ENCODE measurements around the gene LYSMD1. TPM values are rescaled to one million over a fixed set of nuclear protein-coding genes. Genes with fewer than 3 reads are reported as not detected.
A peak's percentile ranks its signal among the peaks of the same experiment; 100 is the strongest.

Gene LYSMD1, protein sequence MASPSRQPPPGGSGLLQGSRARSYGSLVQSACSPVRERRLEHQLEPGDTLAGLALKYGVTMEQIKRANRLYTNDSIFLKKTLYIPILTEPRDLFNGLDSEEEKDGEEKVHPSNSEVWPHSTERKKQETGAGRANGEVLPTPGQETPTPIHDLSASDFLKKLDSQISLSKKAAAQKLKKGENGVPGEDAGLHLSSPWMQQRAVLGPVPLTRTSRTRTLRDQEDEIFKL
- total RNA-seq (8.2 and 9.7 TPM in 2 replicates), polyA plus RNA-seq (3.6 and 4.6 TPM in 2 replicates), polyA minus RNA-seq (ENCODE audit: low replicate concordance) (3.9 and 4.7 TPM in 2 replicates)
- polyA plus RNA-seq (2012) = 3.8 and 5.0 TPM in 2 replicates

DNA sequence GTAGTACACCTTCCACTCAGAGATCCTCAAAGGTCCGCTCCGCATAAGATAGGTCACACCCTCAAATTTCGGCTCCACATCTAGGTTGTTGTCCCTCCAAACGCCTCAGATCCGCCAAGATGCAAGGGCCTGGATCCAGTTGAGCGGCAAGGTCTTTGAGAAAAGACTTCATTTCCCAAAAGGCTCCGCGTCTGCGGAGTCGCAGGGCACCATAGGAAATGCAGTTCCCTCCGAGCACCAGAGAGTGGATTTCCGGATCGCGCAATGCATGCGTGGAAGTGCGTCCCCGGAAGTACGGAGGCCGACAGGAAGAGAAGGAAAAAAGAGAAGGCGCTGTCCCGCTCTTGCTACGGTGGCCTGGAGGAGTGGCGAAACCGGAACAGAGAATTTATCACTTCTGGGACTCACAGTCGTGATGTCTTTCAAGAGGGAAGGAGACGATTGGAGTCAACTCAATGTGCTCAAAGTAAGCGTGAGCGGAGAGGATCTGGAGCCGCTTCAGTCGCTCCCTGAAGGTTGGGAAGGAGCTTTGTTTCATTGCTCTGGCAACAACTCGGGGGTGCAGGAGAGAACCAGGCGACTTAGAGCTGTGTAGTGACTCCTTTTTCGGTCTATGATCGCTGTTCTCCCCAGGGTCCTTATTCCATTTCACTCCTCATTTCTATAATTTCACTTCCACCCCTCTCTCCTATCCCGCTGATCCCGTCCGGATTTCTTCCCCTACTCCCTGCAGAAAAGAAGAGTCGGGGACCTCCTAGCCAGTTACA lies at the start of gene LYSMD1, which contains the start of gene SCNM1:
TSS of gene LYSMD1 (minus strand) at position 165 of the 767 bp plus-strand sequence. CDS start 644 bp downstream, outside the sequence.
TSS of gene SCNM1 (plus strand) at position 407 of the 767 bp plus-strand sequence. CDS start at position 416, 9 bp downstream.
- H3K4me3 ChIP-seq (replicated peaks in 1 of 4; ENCODE audit: control extremely low read depth in 1 of 4, insufficient read depth in 1 of 4, low read depth in 3 of 4, low read length in 4 of 4) = peak within 1 kb of the TSS; percentile 67 to 94 (median 80)
- TF ChIP-seq, protein P1, sequence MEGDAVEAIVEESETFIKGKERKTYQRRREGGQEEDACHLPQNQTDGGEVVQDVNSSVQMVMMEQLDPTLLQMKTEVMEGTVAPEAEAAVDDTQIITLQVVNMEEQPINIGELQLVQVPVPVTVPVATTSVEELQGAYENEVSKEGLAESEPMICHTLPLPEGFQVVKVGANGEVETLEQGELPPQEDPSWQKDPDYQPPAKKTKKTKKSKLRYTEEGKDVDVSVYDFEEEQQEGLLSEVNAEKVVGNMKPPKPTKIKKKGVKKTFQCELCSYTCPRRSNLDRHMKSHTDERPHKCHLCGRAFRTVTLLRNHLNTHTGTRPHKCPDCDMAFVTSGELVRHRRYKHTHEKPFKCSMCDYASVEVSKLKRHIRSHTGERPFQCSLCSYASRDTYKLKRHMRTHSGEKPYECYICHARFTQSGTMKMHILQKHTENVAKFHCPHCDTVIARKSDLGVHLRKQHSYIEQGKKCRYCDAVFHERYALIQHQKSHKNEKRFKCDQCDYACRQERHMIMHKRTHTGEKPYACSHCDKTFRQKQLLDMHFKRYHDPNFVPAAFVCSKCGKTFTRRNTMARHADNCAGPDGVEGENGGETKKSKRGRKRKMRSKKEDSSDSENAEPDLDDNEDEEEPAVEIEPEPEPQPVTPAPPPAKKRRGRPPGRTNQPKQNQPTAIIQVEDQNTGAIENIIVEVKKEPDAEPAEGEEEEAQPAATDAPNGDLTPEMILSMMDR (conservative IDR thresholded peaks at IDR 0.05 in 1 of 2, IDR thresholded peaks at IDR 0.05 in 1 of 2; ENCODE audit: low read depth in 1 of 2, low read length in 2 of 2) = no peak
- TF ChIP-seq EZH2 (IDR thresholded peaks at IDR 0.05; ENCODE audit: low read length, missing control alignments) = no peak
- no peaks in the 10 kb centered on the region for H4K20me1 ChIP-seq (ENCODE audit: control insufficient read depth, extremely low read depth, insufficient read depth, low read length)
- no peaks in the 10 kb centered on the region for H3K27me3 ChIP-seq (ENCODE audit: control insufficient read depth, insufficient read depth, low read length)
- H3K79me2 ChIP-seq (ENCODE audit: control insufficient read depth, insufficient read depth, low read length) = peaks cover 11% of the 10 kb centered on the region
- H3K4me2 ChIP-seq (ENCODE audit: extremely low read depth, insufficient read depth, low read length) = peak within 1 kb of the TSS; percentile 97
- H3K4me1 ChIP-seq (ENCODE audit: control insufficient read depth, extremely low read depth, insufficient read depth, low read length) = peaks cover 6% of the 10 kb centered on the region
- peak within 1 kb of the TSS; percentile 84 for H3K27ac ChIP-seq (ENCODE audit: insufficient read depth, low read length)
- H3K9me3 ChIP-seq (ENCODE audit: control insufficient read depth, insufficient read depth, low read depth, low read length) = no peaks in the 10 kb centered on the region
- H3K9ac ChIP-seq (ENCODE audit: insufficient read depth, low read length) = peak within 1 kb of the TSS; percentile 63
- peak; percentile 99 for DNase-seq (ENCODE audit: low read depth in 2 of 2)
- peak within 1 kb of the TSS; percentile 98 for H2AFZ ChIP-seq (ENCODE audit: low read length)
- H3K36me3 ChIP-seq (ENCODE audit: control insufficient read depth, insufficient read depth, low read length) = peaks cover 12% of the 10 kb centered on the region

DNA sequence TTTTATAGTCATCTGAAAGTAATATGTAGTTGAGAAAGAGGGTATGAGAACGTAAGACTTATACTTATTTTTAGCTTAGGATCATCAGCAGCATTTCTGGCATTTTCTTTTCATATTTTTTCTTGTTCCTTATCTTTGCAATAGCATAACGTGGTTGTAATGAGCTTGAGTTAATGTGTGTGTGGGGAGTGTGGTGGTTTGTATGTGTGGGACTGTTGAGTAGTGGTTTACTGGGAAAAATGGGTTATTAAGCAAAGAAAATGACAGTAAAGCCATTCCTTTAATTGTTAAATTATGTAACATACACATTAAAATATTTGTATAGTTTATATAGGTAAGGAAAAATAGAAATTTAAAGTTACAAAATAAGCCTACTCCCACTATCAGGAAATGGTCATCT lies 47.9 kb upstream of the LYSMD1 start:
- Histone ChIP-seq H3K4me2 (ENCODE audit: extremely low read depth, insufficient read depth, low read length) (no peak overlapping the region), H3K79me2 (ENCODE audit: control insufficient read depth, insufficient read depth, low read length) (peaks cover 90% of the 10 kb centered on the region), H3K4me1 (ENCODE audit: control insufficient read depth, extremely low read depth, insufficient read depth, low read length) (peaks cover 3% of the 10 kb centered on the region), H4K20me1 (ENCODE audit: control insufficient read depth, extremely low read depth, insufficient read depth, low read length) (peaks cover 5% of the 10 kb centered on the region), H3K4me3 (replicated peaks in 1 of 4; ENCODE audit: control extremely low read depth in 1 of 4, insufficient read depth in 1 of 4, low read depth in 3 of 4, low read length in 4 of 4) (no peak overlapping the region), H3K27me3 (ENCODE audit: control insufficient read depth, insufficient read depth, low read length) (no peaks in the 10 kb centered on the region), H3K36me3 (ENCODE audit: control insufficient read depth, insufficient read depth, low read length) (peaks cover 1% of the 10 kb centered on the region), H3K27ac (ENCODE audit: insufficient read depth, low read length) (no peak overlapping the region), H3K9me3 (ENCODE audit: control insufficient read depth, insufficient read depth, low read depth, low read length) (no peaks in the 10 kb centered on the region), H3K9ac (ENCODE audit: insufficient read depth, low read length) (no peak overlapping the region), H2AFZ (ENCODE audit: low read length) (no peak overlapping the region)
- TF ChIP-seq, protein P1 (conservative IDR thresholded peaks at IDR 0.05 in 1 of 2, IDR thresholded peaks at IDR 0.05 in 1 of 2; ENCODE audit: low read depth in 1 of 2, low read length in 2 of 2) = no peak
- TF ChIP-seq EZH2 (IDR thresholded peaks at IDR 0.05; ENCODE audit: low read length, missing control alignments) = no peak
- DNase-seq (ENCODE audit: low read depth in 2 of 2) = peak in 1 of 2 donors; percentile 53

Data from fibroblast of lung (primary cell).